Fibroblast of lung (primary cell): ENCODE measurements around the gene RHBDD1. TPM values are rescaled to one million over a fixed set of nuclear protein-coding genes. Genes with fewer than 3 reads are reported as not detected.
"Not testable (repeated sequence)": the region's sequence is repeated elsewhere in the genome, so short reads cannot be mapped to it uniquely, and the experiment has no call there.

Experiments
- DNase-seq, 2 donors: peaks; one replicate each; pipeline versions ENCODE4 v3.0.0 to v3.0.0-alpha.2; 2010; ENCODE audit warnings: low read depth in 2 of 2
- H2AFZ ChIP-seq: 2 replicates; pipeline ENCODE4 v1.5.1; 2012; ENCODE audit warnings: low read length, control low read depth, inconsistent platforms
- H3K27ac ChIP-seq: 2 replicates; pipeline ENCODE4 v1.5.1; 2011; ENCODE audit warnings: low read length, control low read depth; ENCODE audit not compliant: insufficient read depth
- H3K27me3 ChIP-seq: 2 replicates; pipeline ENCODE4 v1.5.1; 2011; ENCODE audit warnings: mild to moderate bottlenecking, low read length; ENCODE audit not compliant: control insufficient read depth, insufficient read depth
- H3K36me3 ChIP-seq: 2 replicates; pipeline ENCODE4 v1.5.1; 2011; ENCODE audit warnings: low read length; ENCODE audit not compliant: control insufficient read depth, insufficient read depth
- H3K4me1 ChIP-seq: 2 replicates; pipeline ENCODE4 v1.5.1; 2011; ENCODE audit warnings: low read length; ENCODE audit not compliant: control insufficient read depth, insufficient read depth; ENCODE audit errors: extremely low read depth
- H3K4me2 ChIP-seq: 2 replicates; pipeline ENCODE4 v1.5.1; 2011; ENCODE audit warnings: low read length, control low read depth; ENCODE audit not compliant: insufficient read depth; ENCODE audit errors: extremely low read depth
- H3K4me3 ChIP-seq, 4 experiments: fragments of 200-600 bp in 1 of 4; sonication (generic) in 1 of 4; replicated peaks in 1 of 4; 2 replicates each; pipeline ENCODE4 v1.5.1; 2011 to 2016; ENCODE audit warnings: low read length in 4 of 4, low read depth in 3 of 4, mild to moderate bottlenecking in 3 of 4, control low read depth in 2 of 4, inconsistent platforms in 1 of 4, mixed read lengths in 1 of 4; ENCODE audit not compliant: insufficient read depth in 1 of 4; ENCODE audit errors: control extremely low read depth in 1 of 4
- H3K79me2 ChIP-seq: 2 replicates; pipeline ENCODE4 v1.5.1; 2012; ENCODE audit warnings: mild to moderate bottlenecking, low read length, inconsistent platforms; ENCODE audit not compliant: control insufficient read depth, insufficient read depth
- H3K9ac ChIP-seq: 2 replicates; pipeline ENCODE4 v1.5.1; 2011; ENCODE audit warnings: mild to moderate bottlenecking, low read length, control low read depth; ENCODE audit not compliant: insufficient read depth
- H3K9me3 ChIP-seq: 2 replicates; pipeline ENCODE4 v1.5.1; 2012; ENCODE audit warnings: low read depth, low read length; ENCODE audit not compliant: control insufficient read depth, insufficient read depth
- H4K20me1 ChIP-seq: 2 replicates; pipeline ENCODE4 v1.5.1; 2011; ENCODE audit warnings: low read length; ENCODE audit not compliant: control insufficient read depth, insufficient read depth; ENCODE audit errors: extremely low read depth
- CTCF ChIP-seq, 2 donors: IDR thresholded peaks in 1 of 2; conservative IDR thresholded peaks in 1 of 2; 1 replicate in 1 of 2; 2 replicates in 1 of 2; pipeline ENCODE4 v1.5.1; 2011 to 2012; ENCODE audit warnings: low read length in 2 of 2, control low read depth in 1 of 2, inconsistent platforms in 1 of 2, low read depth in 1 of 2, mild to moderate bottlenecking in 1 of 2
- EZH2 ChIP-seq: IDR thresholded peaks from 2 replicates; pipeline ENCODE4 v1.5.1; 2012; ENCODE audit warnings: low read length, control low read depth, mild to moderate bottlenecking; ENCODE audit errors: missing control alignments
- polyA plus RNA-seq, 2 donors: library from polyadenylated mRNA; depleted of rRNA in 1 of 2; stranded (reverse) in 1 of 2; unstranded in 1 of 2; fragments of >200 nt; gene quantifications; 2 replicates each; pipeline ENCODE4 v1.2.1, GENCODE V29; 2011 to 2012; ENCODE audit warnings: missing spikeins in 1 of 2
- total RNA-seq: library from RNA; depleted of rRNA; stranded (reverse); fragments of >200 nt; gene quantifications from 2 replicates; pipeline ENCODE4 v1.2.1, GENCODE V29; 2014

The RHBDD1 gene
- total and polyA plus RNA-seq, 2 donors (not counting 1 experiment from before 2014, with no cell fraction given): 31.5 to 85.4 TPM

- Histone ChIP-seq H3K36me3 (no peaks in the 10 kb centered on the region), H3K9me3 (no peaks in the 10 kb centered on the region), H3K4me1 (no peaks in the 10 kb centered on the region), H3K4me3 (no peak overlapping the region), H4K20me1 (no peaks in the 10 kb centered on the region), H3K27ac (no peak overlapping the region), H3K4me2 (no peak overlapping the region), H3K79me2 (no peaks in the 10 kb centered on the region), H3K27me3 (no peaks in the 10 kb centered on the region), H3K9ac (no peak overlapping the region), H2AFZ (no peak overlapping the region)
- TF ChIP-seq EZH2 (no peak), CTCF (conservative IDR thresholded peaks at IDR 0.05 in 1 of 2, IDR thresholded peaks at IDR 0.05 in 1 of 2; ENCODE audit: low read depth in 1 of 2, low read length in 2 of 2) (no peak)
- DNase-seq: no peak
These were observed 4.6 kb upstream of the RHBDD1 start for GRCh38 chr2:226831266-226831665.

DNA sequence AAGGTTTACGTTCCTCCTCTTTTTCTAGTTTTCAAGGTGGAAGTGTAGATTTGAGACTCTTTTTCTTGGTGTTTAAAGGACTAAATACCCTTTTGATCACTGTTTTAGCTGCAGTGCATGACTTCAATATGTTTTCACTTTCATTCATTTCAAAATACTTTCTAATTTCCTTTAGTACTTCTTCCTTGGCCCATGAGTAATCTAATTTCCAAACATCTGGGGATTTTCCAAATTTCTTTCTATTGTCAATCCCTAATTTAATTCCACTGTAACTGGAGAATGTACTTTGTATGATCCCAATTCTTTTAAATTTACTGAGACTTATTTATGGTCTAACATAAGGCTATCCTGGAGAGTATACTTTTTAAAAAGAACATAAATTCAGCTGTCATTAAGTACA is 3.8 kb upstream of the RHBDD1 start:
- Histone ChIP-seq H3K9me3 (no peaks in the 10 kb centered on the region), H3K27me3 (no peaks in the 10 kb centered on the region), H3K4me1 (no peaks in the 10 kb centered on the region), H3K4me2 (no peak overlapping the region), H2AFZ (no peak overlapping the region), H3K27ac (no peak overlapping the region), H3K9ac (no peak overlapping the region), H3K36me3 (no peaks in the 10 kb centered on the region), H4K20me1 (no peaks in the 10 kb centered on the region), H3K79me2 (no peaks in the 10 kb centered on the region), H3K4me3 (no peak overlapping the region)
- TF ChIP-seq CTCF (conservative IDR thresholded peaks at IDR 0.05 in 1 of 2, IDR thresholded peaks at IDR 0.05 in 1 of 2; ENCODE audit: low read depth in 1 of 2, low read length in 2 of 2) (no peak), EZH2 (no peak)
- DNase-seq: no peak

- H3K36me3 ChIP-seq, H3K9me3 ChIP-seq, H2AFZ ChIP-seq, DNase-seq, H3K4me1 ChIP-seq, H3K9ac ChIP-seq, H4K20me1 ChIP-seq, H3K27me3 ChIP-seq, H3K27ac ChIP-seq: not testable (repeated sequence)
- Histone ChIP-seq H3K4me2 (peak overlapping the region; percentile 90), H3K79me2 (peaks cover 12% of the 10 kb centered on the region), H3K4me3 (peak overlapping the region in 3 of 4 experiments; percentile 63 to 87 (median 78))
These were observed 974 bp upstream of the RHBDD1 start for GRCh38 chr2:226834880-226835279.
